GM19372 (cell line): Measurements from ENCODE around the gene C1QTNF9.
"Not testable (repeated sequence)": the region's sequence is repeated elsewhere in the genome, so short reads cannot be mapped to it uniquely, and the experiment has no call there.

Experiments used
- ATAC-seq: cut with Tn5 transposase; IDR thresholded peaks from one replicate; pipeline ENCODE4 v1.9.1; 2021; ENCODE audit warnings: mild to moderate bottlenecking, low read depth, moderate library complexity; ENCODE audit not compliant: unreplicated experiment

Gene C1QTNF9

GRCh38 chr13:24359252-24359651 is 49.9 kb downstream of the C1QTNF9 start:
- not testable (repeated sequence) for ATAC-seq

- ATAC-seq, result no peak
Observed at GRCh38 chr13:24360106-24360505, 50.7 kb downstream of the C1QTNF9 start.

DNA sequence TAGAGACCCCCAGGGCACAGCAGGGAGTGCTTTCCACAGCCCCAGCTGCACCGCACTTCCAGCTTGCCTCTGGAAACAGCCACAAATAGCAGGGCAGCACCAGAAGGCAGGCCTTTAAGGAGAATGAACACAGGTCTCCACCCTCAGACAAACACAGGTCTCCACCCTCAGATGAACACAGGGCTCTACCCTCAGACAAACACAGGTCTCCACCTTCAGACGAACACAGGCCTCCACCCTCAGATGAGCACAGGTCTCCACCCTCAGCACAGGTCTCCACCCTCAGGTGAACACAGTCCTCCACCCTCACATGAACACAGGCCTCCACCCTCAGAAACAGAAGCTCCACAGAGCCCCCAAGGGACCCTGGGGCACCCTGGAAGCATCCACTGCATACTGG is 51.7 kb downstream of the C1QTNF9 start:
- no peak for ATAC-seq

GRCh38 chr13:24361852-24362366 is 52.5 kb downstream of the C1QTNF9 start:
- no peak for ATAC-seq

DNA sequence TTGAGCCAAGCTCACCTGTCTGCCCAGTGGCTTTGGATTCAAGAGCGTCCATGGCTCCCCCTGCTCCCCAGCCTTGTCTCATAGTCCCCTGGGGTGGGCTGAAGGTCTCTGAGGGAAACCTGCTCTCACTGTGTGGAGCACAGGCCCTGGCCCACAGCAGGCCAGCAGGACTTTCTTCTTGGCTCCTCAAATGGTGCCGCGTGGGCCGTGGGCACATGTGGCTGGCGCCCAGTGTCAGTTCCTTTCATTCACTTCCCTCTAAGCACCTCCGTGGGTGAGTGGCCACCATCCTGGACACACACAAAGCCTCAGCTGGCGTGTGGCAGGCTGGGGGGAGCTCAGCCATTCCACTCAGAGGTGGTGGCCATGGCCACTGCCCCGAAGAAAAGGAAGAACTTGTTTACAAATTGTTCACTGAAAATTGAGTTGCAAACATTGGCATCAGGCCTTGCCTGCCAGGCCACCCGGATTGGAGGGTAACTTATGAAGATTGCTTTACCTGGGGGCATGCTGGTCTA is 53.1 kb downstream of the C1QTNF9 start:
- no peak for ATAC-seq

- ATAC-seq, result no peak
Observed at GRCh38 chr13:24365191-24365590, 55.8 kb downstream of the C1QTNF9 start.

DNA sequence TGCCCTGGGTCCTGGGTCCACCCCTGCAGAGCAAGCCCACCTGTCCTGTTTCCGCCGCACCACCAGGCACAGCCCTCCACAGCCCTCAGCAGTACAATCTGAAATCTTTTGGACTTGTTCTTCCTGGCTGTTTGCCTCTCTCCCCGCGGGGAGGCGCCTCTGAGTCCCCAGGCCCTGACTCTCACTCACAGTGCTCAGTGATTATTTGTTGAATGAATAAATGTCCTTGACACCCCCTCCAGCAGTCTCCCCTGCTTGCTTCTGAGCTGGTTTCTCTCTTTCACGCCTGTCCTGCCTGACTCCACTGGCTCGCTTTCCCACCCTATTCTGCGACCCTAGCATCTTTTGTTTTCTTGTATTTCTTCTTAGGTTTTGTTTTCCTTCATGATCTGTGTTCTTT is 56.9 kb downstream of the C1QTNF9 start:
- ATAC-seq, result not testable (repeated sequence)

DNA sequence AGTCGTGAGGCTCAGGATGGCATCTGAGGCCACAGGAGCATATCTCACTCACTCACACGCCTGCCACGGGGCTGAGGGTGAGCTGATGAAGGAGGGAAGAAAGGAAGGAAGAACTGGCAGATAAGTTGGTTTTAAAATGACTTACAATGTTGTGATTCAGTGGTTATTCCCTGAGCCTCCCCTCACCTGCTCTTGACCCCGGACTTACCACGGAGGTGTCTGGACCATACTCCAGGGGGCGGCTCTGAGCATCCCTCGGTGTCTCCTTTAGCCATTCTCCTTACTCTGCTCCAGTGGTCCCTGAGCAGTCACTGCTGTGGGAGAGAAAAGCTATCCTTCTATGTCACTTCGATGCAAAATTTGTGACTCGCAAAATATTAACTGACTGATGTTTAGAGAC is 61.9 kb downstream of the C1QTNF9 start:
- ATAC-seq, result not testable (repeated sequence)
